Measurements from ENCODE around the gene ESR1. TPM values are rescaled to one million over a fixed set of nuclear protein-coding genes. Genes with fewer than 3 reads are reported as not detected.
A peak's percentile ranks its signal among the peaks of the same experiment; 100 is the strongest.

ESR1 gene
- total RNA-seq, 2 donors from 2014 or later = 0.52 to 4.3 TPM

GRCh38 chr6:151763303-151763702 lies 44.2 kb upstream of the ESR1 start:
- Histone ChIP-seq H3K27me3 (no peaks in the 10 kb centered on the region), H3K27ac (peak overlapping the region in 1 of 4 donors; percentile 38), H3K4me3 (no peak overlapping the region), H3K9me3 (no peaks in the 10 kb centered on the region), H3K36me3 (replicated peaks in 1 of 2; ENCODE audit: insufficient read depth in 1 of 2, low read depth in 2 of 2) (no peaks in the 10 kb centered on the region), H3K4me1 (no peaks in the 10 kb centered on the region)
- WGBS, 2 donors = 64 to 65% methylated on average over 9 of the region's 9 CpGs
- DNase-seq (no peak), ATAC-seq (no peak)
- intact Hi-C loops (cut with DNase I) = no loop called here
- TF ChIP-seq CTCF (IDR thresholded peaks at IDR 0.05) (peak in 2 of 7 experiments; percentile 15 to 19), POLR2A (IDR thresholded peaks at IDR 0.05) (no peak)

GRCh38 chr6:151763938-151764680 lies 43.4 kb upstream of the ESR1 start:
- DNase-seq = peak; percentile 92 to 95 (median 94)
- intact Hi-C loops (cut with DNase I) = no loop called here
- TF ChIP-seq CTCF (IDR thresholded peaks at IDR 0.05) (peak in 6 of 7 experiments; percentile 30 to 52 (median 40)), POLR2A (IDR thresholded peaks at IDR 0.05) (no peak)

GRCh38 chr6:151765444-151765886 lies 42.0 kb upstream of the ESR1 start:
- Histone ChIP-seq H3K4me1 (no peaks in the 10 kb centered on the region), H3K9me3 (no peaks in the 10 kb centered on the region), H3K27me3 (no peaks in the 10 kb centered on the region), H3K27ac (no peak overlapping the region), H3K4me3 (no peak overlapping the region), H3K36me3 (replicated peaks in 1 of 2; ENCODE audit: insufficient read depth in 1 of 2, low read depth in 2 of 2) (no peaks in the 10 kb centered on the region)
- ATAC-seq (peak; percentile 60), DNase-seq (peak; percentile 49 to 69 (median 54))
- TF ChIP-seq POLR2A (IDR thresholded peaks at IDR 0.05) (no peak), CTCF (IDR thresholded peaks at IDR 0.05) (peak; percentile 23 to 72 (median 62))
- intact Hi-C loops (cut with DNase I) = no loop called here
- WGBS, 2 donors = 1% methylated on average over 2 of the region's 2 CpGs

More at GRCh38 chr6:151763938-151764680, 43.4 kb upstream of the ESR1 start:
- Histone ChIP-seq H3K4me3 (no peak overlapping the region), H3K4me1 (no peaks in the 10 kb centered on the region), H3K9me3 (no peaks in the 10 kb centered on the region), H3K27me3 (no peaks in the 10 kb centered on the region), H3K27ac (peak overlapping the region in 2 of 4 donors; percentile 4 to 38), H3K36me3 (replicated peaks in 1 of 2; ENCODE audit: insufficient read depth in 1 of 2, low read depth in 2 of 2) (no peaks in the 10 kb centered on the region)
- peak; percentile 96 for ATAC-seq
- WGBS, 2 donors = 12 to 16% methylated on average over 20 of the region's 20 CpGs

- WGBS, 2 donors = 41 to 100% methylated on average over 1 of the region's 1 CpG
- Histone ChIP-seq H3K27ac (no peak overlapping the region), H3K27me3 (no peaks in the 10 kb centered on the region), H3K9me3 (no peaks in the 10 kb centered on the region), H3K4me1 (no peaks in the 10 kb centered on the region), H3K36me3 (replicated peaks in 1 of 2; ENCODE audit: insufficient read depth in 1 of 2, low read depth in 2 of 2) (no peaks in the 10 kb centered on the region), H3K4me3 (no peak overlapping the region)
- intact Hi-C loops (cut with DNase I) = no loop called here
- no peak for DNase-seq
- TF ChIP-seq CTCF (IDR thresholded peaks at IDR 0.05) (no peak), POLR2A (IDR thresholded peaks at IDR 0.05) (no peak)
- no peak for ATAC-seq
Observed at GRCh38 chr6:151772446-151772845, 35.0 kb upstream of the ESR1 start.

- TF ChIP-seq POLR2A (IDR thresholded peaks at IDR 0.05) = no peak
- no peak for TF ChIP-seq CTCF (IDR thresholded peaks at IDR 0.05)
- WGBS, 2 donors = 70 to 92% methylated on average over 3 of the region's 3 CpGs
- Histone ChIP-seq H3K4me3 (no peak overlapping the region), H3K4me1 (no peaks in the 10 kb centered on the region), H3K27ac (no peak overlapping the region), H3K27me3 (no peaks in the 10 kb centered on the region), H3K36me3 (replicated peaks in 1 of 2; ENCODE audit: insufficient read depth in 1 of 2, low read depth in 2 of 2) (no peaks in the 10 kb centered on the region), H3K9me3 (no peaks in the 10 kb centered on the region)
- DNase-seq = no peak
- ATAC-seq = no peak
- intact Hi-C loops (cut with DNase I) = no loop called here
Observed at GRCh38 chr6:151773382-151773781, 34.1 kb upstream of the ESR1 start.
